Measurements from ENCODE around the gene DAGLA. TPM values are rescaled to one million over a fixed set of nuclear protein-coding genes. Genes with fewer than 3 reads are reported as not detected.

Gene DAGLA
- total RNA-seq, 1 donor, result 4.2 TPM

- TF ChIP-seq, protein P1, sequence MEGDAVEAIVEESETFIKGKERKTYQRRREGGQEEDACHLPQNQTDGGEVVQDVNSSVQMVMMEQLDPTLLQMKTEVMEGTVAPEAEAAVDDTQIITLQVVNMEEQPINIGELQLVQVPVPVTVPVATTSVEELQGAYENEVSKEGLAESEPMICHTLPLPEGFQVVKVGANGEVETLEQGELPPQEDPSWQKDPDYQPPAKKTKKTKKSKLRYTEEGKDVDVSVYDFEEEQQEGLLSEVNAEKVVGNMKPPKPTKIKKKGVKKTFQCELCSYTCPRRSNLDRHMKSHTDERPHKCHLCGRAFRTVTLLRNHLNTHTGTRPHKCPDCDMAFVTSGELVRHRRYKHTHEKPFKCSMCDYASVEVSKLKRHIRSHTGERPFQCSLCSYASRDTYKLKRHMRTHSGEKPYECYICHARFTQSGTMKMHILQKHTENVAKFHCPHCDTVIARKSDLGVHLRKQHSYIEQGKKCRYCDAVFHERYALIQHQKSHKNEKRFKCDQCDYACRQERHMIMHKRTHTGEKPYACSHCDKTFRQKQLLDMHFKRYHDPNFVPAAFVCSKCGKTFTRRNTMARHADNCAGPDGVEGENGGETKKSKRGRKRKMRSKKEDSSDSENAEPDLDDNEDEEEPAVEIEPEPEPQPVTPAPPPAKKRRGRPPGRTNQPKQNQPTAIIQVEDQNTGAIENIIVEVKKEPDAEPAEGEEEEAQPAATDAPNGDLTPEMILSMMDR (IDR thresholded peaks at IDR 0.05; ENCODE audit: insufficient read depth, low read length), result no peak
- no peak for DNase-seq (ENCODE audit: low read depth)
- no peak overlapping the region for H3K4me3 ChIP-seq (ENCODE audit: low read depth, low read length)
These were observed 86.2 kb downstream of the DAGLA start for GRCh38 chr11:61766353-61766841.

GRCh38 chr11:61768376-61769076 lies 88.3 kb downstream of the DAGLA start:
- H3K4me3 ChIP-seq (ENCODE audit: low read depth, low read length), result no peak overlapping the region
- TF ChIP-seq, protein P1 (IDR thresholded peaks at IDR 0.05; ENCODE audit: insufficient read depth, low read length), result no peak
- no peak for DNase-seq (ENCODE audit: low read depth)

GRCh38 chr11:61769169-61769920 lies 89.2 kb downstream of the DAGLA start:
- no peak overlapping the region for H3K4me3 ChIP-seq (ENCODE audit: low read depth, low read length)
- DNase-seq (ENCODE audit: low read depth), result peak; percentile 22
- TF ChIP-seq, protein P1 (IDR thresholded peaks at IDR 0.05; ENCODE audit: insufficient read depth, low read length), result peak; percentile 36

- DNase-seq (ENCODE audit: low read depth), result no peak
- H3K4me3 ChIP-seq (ENCODE audit: low read depth, low read length), result no peak overlapping the region
- TF ChIP-seq, protein P1 (IDR thresholded peaks at IDR 0.05; ENCODE audit: insufficient read depth, low read length), result no peak
These were observed 89.9 kb downstream of the DAGLA start for GRCh38 chr11:61769946-61770683.

- no peak overlapping the region for H3K4me3 ChIP-seq (ENCODE audit: low read depth, low read length)
- TF ChIP-seq, protein P1 (IDR thresholded peaks at IDR 0.05; ENCODE audit: insufficient read depth, low read length), result no peak
- no peak for DNase-seq (ENCODE audit: low read depth)
These were observed 91.2 kb downstream of the DAGLA start for GRCh38 chr11:61771195-61771894.

DNA sequence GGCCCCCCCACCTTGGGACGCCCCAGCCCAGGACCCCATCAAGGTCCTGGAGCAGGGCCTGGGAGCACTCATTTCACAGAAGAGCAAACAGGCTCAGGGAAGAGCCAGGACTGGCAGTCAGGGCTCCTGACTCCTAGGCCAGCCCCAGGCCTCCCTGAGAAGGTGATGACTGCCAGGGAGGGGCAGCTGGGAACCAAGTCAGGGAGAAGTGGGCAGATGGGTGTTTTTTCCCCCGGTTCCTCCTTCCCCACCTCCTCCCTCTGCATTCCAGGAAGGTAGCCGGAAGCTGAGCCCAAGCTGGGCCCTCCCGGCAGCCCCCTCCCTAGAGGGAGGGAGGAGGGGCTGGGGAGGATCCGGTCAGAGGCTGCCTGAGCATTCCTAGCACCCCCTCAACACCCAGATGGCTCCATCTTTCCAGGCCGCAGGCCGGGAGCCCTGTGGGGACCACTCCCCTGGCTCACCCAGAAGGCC lies 91.8 kb downstream of the DAGLA start:
- TF ChIP-seq, protein P1 (IDR thresholded peaks at IDR 0.05; ENCODE audit: insufficient read depth, low read length), result no peak
- DNase-seq (ENCODE audit: low read depth), result no peak
- no peak overlapping the region for H3K4me3 ChIP-seq (ENCODE audit: low read depth, low read length)
